OCI-LY1 (cell line): Measurements from ENCODE around the gene RARA.

Source experiments
- H2AFZ ChIP-seq: fragments of 200-600 bp; sonication (generic), shearing (Covaris generic); 2 replicates; pipeline ENCODE4 v1.6.0; 2014; ENCODE audit warnings: antibody characterized with exemption, mild to moderate bottlenecking, low read length
- H3F3A ChIP-seq: fragments of 200-600 bp; sonication (generic), shearing (Covaris generic); 2 replicates; pipeline ENCODE4 v1.6.0; 2014; ENCODE audit warnings: mild to moderate bottlenecking, antibody characterized with exemption, low read length, moderate library complexity; ENCODE audit not compliant: insufficient read depth
- H3K27ac ChIP-seq: fragments of 200-600 bp; sonication (generic); 2 replicates; pipeline ENCODE4 v1.5.1; 2014; ENCODE audit warnings: low read length, mixed run types, mild to moderate bottlenecking, low read depth; ENCODE audit not compliant: poor library complexity, severe bottlenecking
- H3K27me3 ChIP-seq: fragments of 200-600 bp; sonication (generic); 2 replicates; pipeline ENCODE4 v1.6.0; 2014; ENCODE audit warnings: antibody characterized with exemption, mild to moderate bottlenecking, low read length, moderate library complexity; ENCODE audit not compliant: insufficient read depth
- H3K36me3 ChIP-seq: fragments of 200-600 bp; sonication (generic); 2 replicates; pipeline ENCODE4 v1.6.1; 2014; ENCODE audit warnings: mild to moderate bottlenecking, antibody characterized with exemption, low read length, moderate library complexity, mixed read lengths; ENCODE audit not compliant: insufficient read depth
- H3K4me1 ChIP-seq: fragments of 200-600 bp; sonication (generic); 2 replicates; pipeline ENCODE4 v1.5.1; 2014; ENCODE audit warnings: mild to moderate bottlenecking, low read length, moderate library complexity; ENCODE audit not compliant: insufficient read depth, severe bottlenecking
- H3K4me2 ChIP-seq: fragments of 200-600 bp; sonication (generic), shearing (Covaris generic); 2 replicates; pipeline ENCODE4 v1.6.1; 2014; ENCODE audit warnings: low read length
- H3K4me3 ChIP-seq: fragments of 200-600 bp; sonication (generic); 2 replicates; pipeline ENCODE4 v1.5.1; 2014; ENCODE audit warnings: low read length, low read depth, mild to moderate bottlenecking, mixed read lengths; ENCODE audit not compliant: poor library complexity, severe bottlenecking
- H3K79me2 ChIP-seq: fragments of 200-600 bp; shearing (Covaris generic); 2 replicates; pipeline ENCODE4 v1.6.1; 2016; ENCODE audit warnings: mixed run types, low read length, mixed read lengths; ENCODE audit not compliant: insufficient read depth
- H3K9ac ChIP-seq: fragments of 200-600 bp; sonication (generic), shearing (Covaris generic); 2 replicates; pipeline ENCODE4 v1.6.1; 2014; ENCODE audit warnings: mild to moderate bottlenecking, low read length, mixed read lengths
- H3K9me2 ChIP-seq: fragments of 200-600 bp; sonication (generic), shearing (Covaris generic); 2 replicates; pipeline ENCODE4 v1.6.1; 2014; ENCODE audit warnings: low read depth, mild to moderate bottlenecking, low read length, mixed read lengths
- H3K9me3 ChIP-seq: fragments of 200-600 bp; shearing (Covaris generic); 2 replicates; pipeline ENCODE4 v1.6.1; 2014; ENCODE audit warnings: low read length, mixed read lengths
- H4K20me1 ChIP-seq: fragments of 200-600 bp; sonication (generic), shearing (Covaris generic); 2 replicates; pipeline ENCODE4 v1.6.0; 2016; ENCODE audit warnings: mild to moderate bottlenecking, low read length; ENCODE audit not compliant: insufficient read depth
- EZH2 ChIP-seq: fragments of 200-600 bp; sonication (generic), shearing (Covaris generic); IDR thresholded peaks from 2 replicates; pipeline ENCODE4 v1.8.0; 2017; ENCODE audit warnings: borderline replicate concordance, mixed run types, mild to moderate bottlenecking, antibody characterized with exemption, low read length, moderate library complexity, mixed read lengths
- TF ChIP-seq, protein P1 (sequence below): fragments of 200-600 bp; sonication (generic), shearing (Covaris generic); IDR thresholded peaks from 2 replicates; pipeline ENCODE4 v1.5.1; 2017; ENCODE audit warnings: mild to moderate bottlenecking, antibody characterized with exemption, low read length, moderate library complexity, mixed read lengths

RARA gene

DNA sequence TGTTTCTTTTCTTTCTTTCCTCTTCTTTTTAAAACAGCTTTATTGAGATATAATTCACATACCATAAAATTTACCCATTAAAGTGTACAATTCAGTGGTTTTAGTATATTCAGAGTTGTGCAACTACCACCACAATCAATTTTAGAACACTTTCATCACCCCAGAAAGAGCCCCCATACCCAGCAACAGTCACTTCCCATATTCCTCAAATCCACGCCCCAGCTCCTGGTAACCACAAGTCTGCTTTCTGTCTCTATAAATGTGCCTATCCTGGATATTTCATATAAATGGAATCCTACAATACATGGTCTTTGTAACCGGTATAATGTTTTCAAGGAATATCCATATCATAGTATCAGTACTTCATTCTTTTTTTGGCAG lies 19.4 kb downstream of the RARA start:
- peaks cover under 1% of the 10 kb centered on the region for H3K4me1 ChIP-seq
- peaks cover 14% of the 10 kb centered on the region for H3K27me3 ChIP-seq
- H3K9me2 ChIP-seq: no peaks in the 10 kb centered on the region
- no peaks in the 10 kb centered on the region for H3K9me3 ChIP-seq
- no peak for TF ChIP-seq EZH2
- TF ChIP-seq, protein P1, sequence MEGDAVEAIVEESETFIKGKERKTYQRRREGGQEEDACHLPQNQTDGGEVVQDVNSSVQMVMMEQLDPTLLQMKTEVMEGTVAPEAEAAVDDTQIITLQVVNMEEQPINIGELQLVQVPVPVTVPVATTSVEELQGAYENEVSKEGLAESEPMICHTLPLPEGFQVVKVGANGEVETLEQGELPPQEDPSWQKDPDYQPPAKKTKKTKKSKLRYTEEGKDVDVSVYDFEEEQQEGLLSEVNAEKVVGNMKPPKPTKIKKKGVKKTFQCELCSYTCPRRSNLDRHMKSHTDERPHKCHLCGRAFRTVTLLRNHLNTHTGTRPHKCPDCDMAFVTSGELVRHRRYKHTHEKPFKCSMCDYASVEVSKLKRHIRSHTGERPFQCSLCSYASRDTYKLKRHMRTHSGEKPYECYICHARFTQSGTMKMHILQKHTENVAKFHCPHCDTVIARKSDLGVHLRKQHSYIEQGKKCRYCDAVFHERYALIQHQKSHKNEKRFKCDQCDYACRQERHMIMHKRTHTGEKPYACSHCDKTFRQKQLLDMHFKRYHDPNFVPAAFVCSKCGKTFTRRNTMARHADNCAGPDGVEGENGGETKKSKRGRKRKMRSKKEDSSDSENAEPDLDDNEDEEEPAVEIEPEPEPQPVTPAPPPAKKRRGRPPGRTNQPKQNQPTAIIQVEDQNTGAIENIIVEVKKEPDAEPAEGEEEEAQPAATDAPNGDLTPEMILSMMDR: no peak
- no peaks in the 10 kb centered on the region for H3F3A ChIP-seq
- no peak overlapping the region for H2AFZ ChIP-seq
- H3K27ac ChIP-seq: no peak overlapping the region
- H4K20me1 ChIP-seq: no peaks in the 10 kb centered on the region
- no peak overlapping the region for H3K4me2 ChIP-seq
- H3K9ac ChIP-seq: no peak overlapping the region
- H3K79me2 ChIP-seq: no peaks in the 10 kb centered on the region
- no peaks in the 10 kb centered on the region; the same call in 1 of the 2 replicates for H3K36me3 ChIP-seq
- H3K4me3 ChIP-seq: no peak overlapping the region

- H3K36me3 ChIP-seq: no peaks in the 10 kb centered on the region; the same call in 1 of the 2 replicates
- no peak overlapping the region for H3K4me3 ChIP-seq
- H3K27ac ChIP-seq: no peak overlapping the region
- peaks cover 10% of the 10 kb centered on the region for H3K27me3 ChIP-seq
- no peak overlapping the region for H2AFZ ChIP-seq
- no peak overlapping the region for H3K4me2 ChIP-seq
- no peaks in the 10 kb centered on the region for H3K9me2 ChIP-seq
- no peaks in the 10 kb centered on the region for H3K9me3 ChIP-seq
- no peaks in the 10 kb centered on the region for H3K4me1 ChIP-seq
- H3F3A ChIP-seq: no peaks in the 10 kb centered on the region
- no peaks in the 10 kb centered on the region for H3K79me2 ChIP-seq
- H4K20me1 ChIP-seq: no peaks in the 10 kb centered on the region
- TF ChIP-seq EZH2: no peak
- TF ChIP-seq, protein P1: no peak
- H3K9ac ChIP-seq: no peak overlapping the region
These were observed 21.1 kb downstream of the RARA start for GRCh38 chr17:40329839-40330794.

- Histone ChIP-seq H3K4me3 (no peak overlapping the region), H3K4me2 (no peak overlapping the region), H3K27ac (no peak overlapping the region), H3K79me2 (no peaks in the 10 kb centered on the region), H4K20me1 (no peaks in the 10 kb centered on the region), H3K27me3 (peaks cover 10% of the 10 kb centered on the region), H3K9ac (no peak overlapping the region), H2AFZ (no peak overlapping the region), H3K9me3 (no peaks in the 10 kb centered on the region), H3F3A (no peaks in the 10 kb centered on the region), H3K9me2 (no peaks in the 10 kb centered on the region), H3K4me1 (no peaks in the 10 kb centered on the region), H3K36me3 (no peaks in the 10 kb centered on the region; the same call in 1 of the 2 replicates)
- no peak for TF ChIP-seq EZH2
- TF ChIP-seq, protein P1: no peak
These were observed 22.0 kb downstream of the RARA start for GRCh38 chr17:40330850-40331470.
